ENCODE results near the gene KRT85. TPM values are rescaled to one million over a fixed set of nuclear protein-coding genes. Genes with fewer than 3 reads are reported as not detected.

The KRT85 gene
- total RNA-seq, 2 experiments from 2014 or later = not detected

- intact Hi-C loops (cut with micrococcal nuclease; ENCODE audit: unreplicated experiment) = no loop called here
- no peak overlapping the region for H3K4me2 ChIP-seq (ENCODE audit: low read length)
- H4K20me1 ChIP-seq (ENCODE audit: insufficient read depth, low read length) = no peaks in the 10 kb centered on the region
- H3K79me2 ChIP-seq (ENCODE audit: insufficient read depth, low read depth, low read length) = no peaks in the 10 kb centered on the region
- BruUV-seq (replicated peaks) = no TSS peak
- no peaks in the 10 kb centered on the region for H3K36me3 ChIP-seq (ENCODE audit: insufficient read depth, low read length)
- no peak for TF ChIP-seq EZH2phosphoT487 (IDR thresholded peaks at IDR 0.05; ENCODE audit: borderline replicate concordance, low read depth, low read length)
- TF ChIP-seq, protein P1, sequence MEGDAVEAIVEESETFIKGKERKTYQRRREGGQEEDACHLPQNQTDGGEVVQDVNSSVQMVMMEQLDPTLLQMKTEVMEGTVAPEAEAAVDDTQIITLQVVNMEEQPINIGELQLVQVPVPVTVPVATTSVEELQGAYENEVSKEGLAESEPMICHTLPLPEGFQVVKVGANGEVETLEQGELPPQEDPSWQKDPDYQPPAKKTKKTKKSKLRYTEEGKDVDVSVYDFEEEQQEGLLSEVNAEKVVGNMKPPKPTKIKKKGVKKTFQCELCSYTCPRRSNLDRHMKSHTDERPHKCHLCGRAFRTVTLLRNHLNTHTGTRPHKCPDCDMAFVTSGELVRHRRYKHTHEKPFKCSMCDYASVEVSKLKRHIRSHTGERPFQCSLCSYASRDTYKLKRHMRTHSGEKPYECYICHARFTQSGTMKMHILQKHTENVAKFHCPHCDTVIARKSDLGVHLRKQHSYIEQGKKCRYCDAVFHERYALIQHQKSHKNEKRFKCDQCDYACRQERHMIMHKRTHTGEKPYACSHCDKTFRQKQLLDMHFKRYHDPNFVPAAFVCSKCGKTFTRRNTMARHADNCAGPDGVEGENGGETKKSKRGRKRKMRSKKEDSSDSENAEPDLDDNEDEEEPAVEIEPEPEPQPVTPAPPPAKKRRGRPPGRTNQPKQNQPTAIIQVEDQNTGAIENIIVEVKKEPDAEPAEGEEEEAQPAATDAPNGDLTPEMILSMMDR (conservative IDR thresholded peaks at IDR 0.05; ENCODE audit: low read length) = no peak
- no peak for DNase-seq (ENCODE audit: low spot score)
- H3K4me3 ChIP-seq (ENCODE audit: low read depth, low read length, poor library complexity, severe bottlenecking) = no peak overlapping the region
- H3K9me3 ChIP-seq (ENCODE audit: low read length) = no peaks in the 10 kb centered on the region
- no peak overlapping the region for H2AFZ ChIP-seq (ENCODE audit: low read length)
- H3K9me2 ChIP-seq (ENCODE audit: insufficient read depth, low read length) = no peaks in the 10 kb centered on the region
- ChIA-PET CTCF (ENCODE audit: unreplicated experiment) (no interaction called here), POLR2A (interaction anchor here (0.5 kb wide), 1 partner anchor 1389 kb away, joined by 5 read pairs; no protein-coding TSS in a partner anchor)
- H3K27ac ChIP-seq (ENCODE audit: low read depth, low read length, poor library complexity, severe bottlenecking) = no peak overlapping the region
- peaks cover 12% of the 10 kb centered on the region for H3K4me1 ChIP-seq (ENCODE audit: insufficient read depth, low read length, poor library complexity, severe bottlenecking)
These were observed 14.3 kb downstream of the KRT85 start for GRCh38 chr12:52352951-52353350.

GRCh38 chr12:52351196-52352059, 15.9 kb downstream of the KRT85 start:
- Histone ChIP-seq H3K4me3 (ENCODE audit: low read depth, low read length, poor library complexity, severe bottlenecking) (no peak overlapping the region), H2AFZ (ENCODE audit: low read length) (no peak overlapping the region), H3K9me3 (ENCODE audit: low read length) (no peaks in the 10 kb centered on the region), H3K27ac (ENCODE audit: low read depth, low read length, poor library complexity, severe bottlenecking) (no peak overlapping the region), H3K9me2 (ENCODE audit: insufficient read depth, low read length) (no peaks in the 10 kb centered on the region), H3K36me3 (ENCODE audit: insufficient read depth, low read length) (no peaks in the 10 kb centered on the region), H4K20me1 (ENCODE audit: insufficient read depth, low read length) (no peaks in the 10 kb centered on the region), H3K4me2 (ENCODE audit: low read length) (no peak overlapping the region), H3K79me2 (ENCODE audit: insufficient read depth, low read depth, low read length) (no peaks in the 10 kb centered on the region), H3K4me1 (ENCODE audit: insufficient read depth, low read length, poor library complexity, severe bottlenecking) (no peaks in the 10 kb centered on the region)
- no TSS peak for BruUV-seq (replicated peaks)
- DNase-seq (ENCODE audit: low spot score) = no peak
- intact Hi-C loops (cut with micrococcal nuclease; ENCODE audit: unreplicated experiment) = no loop called here
- CTCF ChIA-PET (ENCODE audit: unreplicated experiment) = no interaction called here
- POLR2A ChIA-PET = no interaction called here
- TF ChIP-seq EZH2phosphoT487 (IDR thresholded peaks at IDR 0.05; ENCODE audit: borderline replicate concordance, low read depth, low read length) = no peak
- TF ChIP-seq, protein P1 (conservative IDR thresholded peaks at IDR 0.05; ENCODE audit: low read length) = no peak

DNA sequence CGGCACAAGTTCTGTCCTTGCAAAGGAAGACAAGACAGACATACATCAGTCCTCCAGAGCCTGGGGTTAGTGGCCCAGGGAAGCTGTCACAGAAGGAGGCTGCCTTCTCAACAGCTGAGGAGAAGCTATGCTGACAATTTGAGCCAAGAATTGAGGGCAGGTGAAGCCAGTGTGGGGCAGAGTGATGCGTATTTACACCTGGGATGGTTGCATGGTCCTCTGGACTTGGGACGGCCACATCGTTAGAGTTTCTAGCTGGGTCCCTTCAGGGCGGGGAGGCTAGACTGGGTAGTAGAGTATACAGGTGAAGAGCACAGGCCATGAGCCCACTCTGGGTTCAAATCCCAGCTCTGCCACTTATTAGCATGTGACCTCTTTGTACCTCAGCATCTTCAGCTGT, 16.5 kb downstream of the KRT85 start:
- DNase-seq (ENCODE audit: low spot score) = no peak
- Histone ChIP-seq H2AFZ (ENCODE audit: low read length) (no peak overlapping the region), H3K4me1 (ENCODE audit: insufficient read depth, low read length, poor library complexity, severe bottlenecking) (no peaks in the 10 kb centered on the region), H3K36me3 (ENCODE audit: insufficient read depth, low read length) (no peaks in the 10 kb centered on the region), H4K20me1 (ENCODE audit: insufficient read depth, low read length) (no peaks in the 10 kb centered on the region), H3K79me2 (ENCODE audit: insufficient read depth, low read depth, low read length) (no peaks in the 10 kb centered on the region), H3K9me2 (ENCODE audit: insufficient read depth, low read length) (no peaks in the 10 kb centered on the region), H3K27ac (ENCODE audit: low read depth, low read length, poor library complexity, severe bottlenecking) (no peak overlapping the region), H3K4me2 (ENCODE audit: low read length) (no peak overlapping the region), H3K4me3 (ENCODE audit: low read depth, low read length, poor library complexity, severe bottlenecking) (no peak overlapping the region), H3K9me3 (ENCODE audit: low read length) (no peaks in the 10 kb centered on the region)
- CTCF ChIA-PET (ENCODE audit: unreplicated experiment) = no interaction called here
- POLR2A ChIA-PET = interaction anchor here (0.6 kb wide), 1 partner anchor 23 kb away, joined by 3 read pairs; no protein-coding TSS in a partner anchor
- no TSS peak for BruUV-seq (replicated peaks)
- TF ChIP-seq, protein P1 (conservative IDR thresholded peaks at IDR 0.05; ENCODE audit: low read length) = no peak
- TF ChIP-seq EZH2phosphoT487 (IDR thresholded peaks at IDR 0.05; ENCODE audit: borderline replicate concordance, low read depth, low read length) = no peak
- intact Hi-C loops (cut with micrococcal nuclease; ENCODE audit: unreplicated experiment) = no loop called here
